ENCODE results near the gene EIF4A3.
"Not testable (repeated sequence)": the region's sequence is repeated elsewhere in the genome, so short reads cannot be mapped to it uniquely, and the experiment has no call there.

DNA sequence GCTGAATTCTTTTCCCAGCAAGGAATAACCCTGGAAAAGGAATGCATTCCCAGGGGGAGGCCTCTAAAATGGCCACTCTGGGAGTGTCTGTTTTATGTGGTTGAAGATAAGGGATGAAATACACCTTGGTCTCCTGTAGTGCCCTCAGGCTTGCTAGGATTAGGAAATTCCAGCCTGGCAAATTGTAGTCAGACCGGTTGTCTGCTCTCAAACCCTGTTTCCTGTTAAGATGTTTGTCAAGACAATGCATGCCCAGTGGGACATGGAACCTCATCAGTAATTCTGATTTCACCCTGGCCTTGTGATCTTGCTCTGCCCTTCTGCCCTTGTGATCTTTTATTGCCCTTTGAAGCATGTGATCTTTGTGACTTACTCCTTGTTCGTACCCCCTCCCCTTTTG lies 8.7 kb upstream of the EIF4A3 start:
- not testable (repeated sequence) for TF ChIP-seq EP300, POLR2A (IDR thresholded peaks at IDR 0.05)
- TF ChIP-seq, protein P1, sequence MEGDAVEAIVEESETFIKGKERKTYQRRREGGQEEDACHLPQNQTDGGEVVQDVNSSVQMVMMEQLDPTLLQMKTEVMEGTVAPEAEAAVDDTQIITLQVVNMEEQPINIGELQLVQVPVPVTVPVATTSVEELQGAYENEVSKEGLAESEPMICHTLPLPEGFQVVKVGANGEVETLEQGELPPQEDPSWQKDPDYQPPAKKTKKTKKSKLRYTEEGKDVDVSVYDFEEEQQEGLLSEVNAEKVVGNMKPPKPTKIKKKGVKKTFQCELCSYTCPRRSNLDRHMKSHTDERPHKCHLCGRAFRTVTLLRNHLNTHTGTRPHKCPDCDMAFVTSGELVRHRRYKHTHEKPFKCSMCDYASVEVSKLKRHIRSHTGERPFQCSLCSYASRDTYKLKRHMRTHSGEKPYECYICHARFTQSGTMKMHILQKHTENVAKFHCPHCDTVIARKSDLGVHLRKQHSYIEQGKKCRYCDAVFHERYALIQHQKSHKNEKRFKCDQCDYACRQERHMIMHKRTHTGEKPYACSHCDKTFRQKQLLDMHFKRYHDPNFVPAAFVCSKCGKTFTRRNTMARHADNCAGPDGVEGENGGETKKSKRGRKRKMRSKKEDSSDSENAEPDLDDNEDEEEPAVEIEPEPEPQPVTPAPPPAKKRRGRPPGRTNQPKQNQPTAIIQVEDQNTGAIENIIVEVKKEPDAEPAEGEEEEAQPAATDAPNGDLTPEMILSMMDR (IDR thresholded peaks at IDR 0.05) = not testable (repeated sequence)

Measured in ovary (tissue), 3 donors.